MM.1S (cell line): ENCODE measurements around the gene DTX3.

Experiments used
- DNase-seq: peaks from one replicate; pipeline ENCODE4 v3.0.0-alpha.2; 2015
- H2AFZ ChIP-seq: fragments of 300-600 bp; sonication (generic); 2 replicates; pipeline ENCODE4 v1.6.0; 2016; ENCODE audit warnings: antibody characterized with exemption, low read length
- H3F3A ChIP-seq: fragments of 300-600 bp; sonication (generic); 2 replicates; pipeline ENCODE4 v1.6.1; 2016; ENCODE audit warnings: mild to moderate bottlenecking, antibody characterized with exemption, low read length, moderate library complexity, mixed read lengths; ENCODE audit not compliant: insufficient read depth
- H3K27ac ChIP-seq: fragments of 300-600 bp; sonication (generic); 2 replicates; pipeline ENCODE4 v1.5.1; 2016; ENCODE audit warnings: mild to moderate bottlenecking, low read length
- H3K27me3 ChIP-seq: fragments of 300-600 bp; sonication (generic); replicated peaks from 2 replicates; pipeline ENCODE4 v1.6.0; 2016; ENCODE audit warnings: low read length; ENCODE audit not compliant: insufficient read depth
- H3K36me3 ChIP-seq: fragments of 300-600 bp; sonication (generic); replicated peaks from 2 replicates; pipeline ENCODE4 v1.6.1; 2016; ENCODE audit warnings: mild to moderate bottlenecking, low read length, mixed read lengths; ENCODE audit not compliant: insufficient read depth
- H3K4me1 ChIP-seq: fragments of 300-600 bp; sonication (generic); 2 replicates; pipeline ENCODE4 v1.6.1; 2016; ENCODE audit warnings: low read length, mixed read lengths
- H3K4me2 ChIP-seq: fragments of 300-600 bp; sonication (generic); 2 replicates; pipeline ENCODE4 v1.6.0; 2016; ENCODE audit warnings: low read depth, low read length
- H3K4me3 ChIP-seq: fragments of 300-600 bp; sonication (generic); 2 replicates; pipeline ENCODE4 v1.5.1; 2016; ENCODE audit warnings: low read length, mixed read lengths
- H3K79me2 ChIP-seq: fragments of 300-600 bp; sonication (generic); 2 replicates; pipeline ENCODE4 v1.6.1; 2016; ENCODE audit warnings: mixed run types, low read length, mixed read lengths
- H3K9ac ChIP-seq: fragments of 300-600 bp; sonication (generic); 2 replicates; pipeline ENCODE4 v1.6.1; 2016; ENCODE audit warnings: low read length, mixed read lengths
- H3K9me2 ChIP-seq: fragments of 300-600 bp; sonication (generic); replicated peaks from 2 replicates; pipeline ENCODE4 v1.6.1; 2016; ENCODE audit warnings: mild to moderate bottlenecking, low read length, mixed read lengths; ENCODE audit not compliant: insufficient read depth
- H3K9me3 ChIP-seq: fragments of 300-600 bp; sonication (generic); replicated peaks from 2 replicates; pipeline ENCODE4 v1.6.1; 2016; ENCODE audit warnings: mild to moderate bottlenecking, low read length, mixed read lengths; ENCODE audit not compliant: insufficient read depth
- H4K20me1 ChIP-seq: fragments of 300-600 bp; sonication (generic); 2 replicates; pipeline ENCODE4 v1.6.1; 2016; ENCODE audit warnings: mild to moderate bottlenecking, low read length, moderate library complexity, mixed read lengths; ENCODE audit not compliant: insufficient read depth
- EZH2 ChIP-seq: fragments of 300-600 bp; sonication (generic); optimal IDR thresholded peaks from 2 replicates; pipeline ENCODE3; 2017; ENCODE audit warnings: low read depth, mild to moderate bottlenecking, antibody characterized with exemption, low read length, mixed read lengths
- EZH2phosphoT487 ChIP-seq: fragments of 300-600 bp; sonication (generic); IDR thresholded peaks from 2 replicates; pipeline ENCODE4 v1.6.1; 2018; ENCODE audit warnings: antibody characterized with exemption, low read length
- TF ChIP-seq, protein P1 (sequence below): fragments of 300-600 bp; sonication (generic); IDR thresholded peaks from 2 replicates; pipeline ENCODE4 v1.5.1; 2016; ENCODE audit warnings: antibody characterized with exemption, low read length, mixed read lengths

DTX3 gene

DNA sequence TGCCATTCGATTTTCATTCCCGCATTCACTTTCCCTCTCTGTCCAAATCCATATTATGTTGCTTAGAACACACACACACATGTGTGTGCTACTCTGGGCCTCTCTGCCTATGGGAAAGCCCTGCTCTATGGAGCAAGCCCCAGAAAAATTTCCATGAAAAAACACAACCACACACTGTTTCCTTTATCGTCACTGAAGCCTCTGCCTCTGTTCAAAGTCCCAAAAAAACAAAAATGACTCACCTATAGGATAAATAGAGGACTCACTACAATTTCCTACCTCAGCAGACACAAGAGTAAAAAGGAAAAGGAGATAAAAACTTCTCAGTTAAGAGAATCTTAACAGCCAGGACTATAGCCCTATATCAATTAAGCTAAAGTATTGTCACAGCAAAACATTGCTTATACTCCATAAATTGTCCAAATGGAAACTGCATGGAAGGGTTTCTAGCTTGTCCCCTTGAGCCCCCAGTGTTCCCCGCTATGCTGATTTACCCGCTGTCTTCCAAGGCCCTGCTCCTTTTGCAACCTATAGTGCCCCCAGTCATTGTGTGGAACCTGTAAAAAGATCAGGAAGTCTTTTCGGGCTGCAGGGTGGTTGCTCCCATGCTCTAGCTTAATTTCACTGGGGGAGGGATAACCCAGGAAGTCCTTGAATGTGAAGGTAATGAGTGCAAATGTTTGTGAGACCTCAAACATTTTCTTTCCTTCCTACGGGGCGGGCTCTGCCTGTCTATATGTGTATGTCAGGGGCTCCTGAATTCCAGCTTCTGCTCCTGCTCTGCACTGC is 24.8 kb upstream of the DTX3 start:
- DNase-seq, result no peak
- H3K36me3 ChIP-seq, result no peaks in the 10 kb centered on the region
- no peak overlapping the region for H3K4me3 ChIP-seq
- no peak overlapping the region for H3K27ac ChIP-seq
- H3K79me2 ChIP-seq, result no peaks in the 10 kb centered on the region
- TF ChIP-seq, protein P1, sequence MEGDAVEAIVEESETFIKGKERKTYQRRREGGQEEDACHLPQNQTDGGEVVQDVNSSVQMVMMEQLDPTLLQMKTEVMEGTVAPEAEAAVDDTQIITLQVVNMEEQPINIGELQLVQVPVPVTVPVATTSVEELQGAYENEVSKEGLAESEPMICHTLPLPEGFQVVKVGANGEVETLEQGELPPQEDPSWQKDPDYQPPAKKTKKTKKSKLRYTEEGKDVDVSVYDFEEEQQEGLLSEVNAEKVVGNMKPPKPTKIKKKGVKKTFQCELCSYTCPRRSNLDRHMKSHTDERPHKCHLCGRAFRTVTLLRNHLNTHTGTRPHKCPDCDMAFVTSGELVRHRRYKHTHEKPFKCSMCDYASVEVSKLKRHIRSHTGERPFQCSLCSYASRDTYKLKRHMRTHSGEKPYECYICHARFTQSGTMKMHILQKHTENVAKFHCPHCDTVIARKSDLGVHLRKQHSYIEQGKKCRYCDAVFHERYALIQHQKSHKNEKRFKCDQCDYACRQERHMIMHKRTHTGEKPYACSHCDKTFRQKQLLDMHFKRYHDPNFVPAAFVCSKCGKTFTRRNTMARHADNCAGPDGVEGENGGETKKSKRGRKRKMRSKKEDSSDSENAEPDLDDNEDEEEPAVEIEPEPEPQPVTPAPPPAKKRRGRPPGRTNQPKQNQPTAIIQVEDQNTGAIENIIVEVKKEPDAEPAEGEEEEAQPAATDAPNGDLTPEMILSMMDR, result no peak
- TF ChIP-seq EZH2, result no peak
- no peak for TF ChIP-seq EZH2phosphoT487
- no peaks in the 10 kb centered on the region for H3K9me2 ChIP-seq
- no peak overlapping the region for H2AFZ ChIP-seq
- no peak overlapping the region for H3K9ac ChIP-seq
- H3K4me2 ChIP-seq, result no peak overlapping the region
- H3K9me3 ChIP-seq, result no peaks in the 10 kb centered on the region
- peaks cover 11% of the 10 kb centered on the region; the same call in 1 of the 2 replicates for H3K27me3 ChIP-seq
- H3F3A ChIP-seq, result no peaks in the 10 kb centered on the region
- H4K20me1 ChIP-seq, result no peaks in the 10 kb centered on the region
- no peaks in the 10 kb centered on the region for H3K4me1 ChIP-seq

DNA sequence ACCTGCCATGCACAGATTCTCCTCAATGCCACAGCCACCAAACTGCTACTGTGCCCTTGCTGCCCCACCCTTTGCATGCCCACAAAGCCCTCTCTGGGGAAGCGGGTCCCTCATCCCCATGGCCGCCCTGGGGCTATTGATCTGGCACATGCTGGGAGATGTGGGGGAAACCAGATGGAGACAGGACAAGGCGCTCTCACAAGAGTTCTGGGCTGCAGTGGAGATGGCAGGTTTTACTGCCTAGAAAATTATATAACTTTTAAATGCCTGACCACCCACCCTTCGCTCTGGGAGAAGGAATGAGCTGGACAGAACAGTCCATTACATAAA is 24.2 kb upstream of the DTX3 start:
- Histone ChIP-seq H3K4me2 (no peak overlapping the region), H3K9ac (no peak overlapping the region), H3K27ac (no peak overlapping the region), H3F3A (no peaks in the 10 kb centered on the region), H3K4me1 (no peaks in the 10 kb centered on the region), H3K9me2 (no peaks in the 10 kb centered on the region), H3K9me3 (no peaks in the 10 kb centered on the region), H3K27me3 (peaks cover 11% of the 10 kb centered on the region; the same call in 1 of the 2 replicates), H3K4me3 (no peak overlapping the region), H3K36me3 (no peaks in the 10 kb centered on the region), H3K79me2 (no peaks in the 10 kb centered on the region), H4K20me1 (no peaks in the 10 kb centered on the region), H2AFZ (no peak overlapping the region)
- no peak for DNase-seq
- TF ChIP-seq EZH2, result no peak

GRCh38 chr12:57581802-57582201 is 22.8 kb upstream of the DTX3 start:
- Histone ChIP-seq H3K4me3 (no peak overlapping the region), H3K79me2 (no peaks in the 10 kb centered on the region), H3K27me3 (peaks cover 17% of the 10 kb centered on the region; the same call in 1 of the 2 replicates), H3F3A (no peaks in the 10 kb centered on the region), H4K20me1 (no peaks in the 10 kb centered on the region), H3K9ac (no peak overlapping the region), H3K4me2 (no peak overlapping the region), H3K9me2 (no peaks in the 10 kb centered on the region), H3K9me3 (no peaks in the 10 kb centered on the region), H3K27ac (no peak overlapping the region), H3K36me3 (no peaks in the 10 kb centered on the region), H2AFZ (no peak overlapping the region), H3K4me1 (no peaks in the 10 kb centered on the region)
- TF ChIP-seq EZH2 (no peak), EZH2phosphoT487 (no peak)
- TF ChIP-seq, protein P1, result no peak
- no peak for DNase-seq

GRCh38 chr12:57582440-57582839 is 22.2 kb upstream of the DTX3 start:
- Histone ChIP-seq H2AFZ (no peak overlapping the region), H3K4me1 (no peaks in the 10 kb centered on the region), H3K79me2 (no peaks in the 10 kb centered on the region), H3K9me2 (no peaks in the 10 kb centered on the region), H4K20me1 (no peaks in the 10 kb centered on the region), H3K27ac (no peak overlapping the region), H3K27me3 (peaks cover 22% of the 10 kb centered on the region; the same call in 1 of the 2 replicates), H3K36me3 (no peaks in the 10 kb centered on the region), H3K9me3 (no peaks in the 10 kb centered on the region), H3K9ac (no peak overlapping the region), H3K4me2 (no peak overlapping the region), H3F3A (no peaks in the 10 kb centered on the region), H3K4me3 (no peak overlapping the region)
- TF ChIP-seq EZH2, result no peak
- TF ChIP-seq, protein P1, result no peak
- TF ChIP-seq EZH2phosphoT487, result no peak
- DNase-seq, result no peak
